HFF-Myc (cell line): Measurements from ENCODE around the gene KRTAP6-3.

Experiments used
- DNase-seq: peaks from one replicate; pipeline ENCODE4 v3.0.0-alpha.2; 2011; ENCODE audit warnings: low read depth; ENCODE audit errors: extremely low read depth
- H3K4me3 ChIP-seq: replicated peaks from 2 replicates; pipeline ENCODE4 v1.5.1; 2011; ENCODE audit warnings: low read depth, mild to moderate bottlenecking, control low read depth, low read length
- TF ChIP-seq, protein P1 (sequence below): IDR thresholded peaks from 2 replicates; pipeline ENCODE4 v1.5.1; 2012; ENCODE audit warnings: mild to moderate bottlenecking, low read depth, low read length, control low read depth; ENCODE audit errors: missing control alignments

The KRTAP6-3 gene

DNA sequence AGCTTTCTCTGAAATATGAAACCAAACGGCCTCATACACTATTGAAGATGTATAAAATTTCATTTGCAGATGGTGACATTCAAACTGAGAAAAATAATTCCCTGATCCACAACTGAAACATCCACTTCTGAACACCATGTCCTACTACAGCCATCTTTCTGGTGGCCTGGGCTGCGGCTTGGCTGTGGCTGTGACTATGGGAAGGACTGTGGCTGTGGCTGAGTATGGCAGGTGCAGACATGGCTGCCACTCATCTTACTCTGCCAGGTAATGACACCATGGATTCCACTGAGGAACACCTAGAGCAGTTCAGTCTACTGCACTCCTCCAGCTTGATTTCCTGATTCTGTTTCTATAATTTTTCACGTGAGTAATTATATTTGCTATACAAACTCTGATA, 28.3 kb downstream of the KRTAP6-3 start, which contains the start of gene KRTAP20-4:
Gene KRTAP20-4 (plus strand): TSS at position 106 of the 400 bp plus-strand sequence.
- TF ChIP-seq, protein P1, sequence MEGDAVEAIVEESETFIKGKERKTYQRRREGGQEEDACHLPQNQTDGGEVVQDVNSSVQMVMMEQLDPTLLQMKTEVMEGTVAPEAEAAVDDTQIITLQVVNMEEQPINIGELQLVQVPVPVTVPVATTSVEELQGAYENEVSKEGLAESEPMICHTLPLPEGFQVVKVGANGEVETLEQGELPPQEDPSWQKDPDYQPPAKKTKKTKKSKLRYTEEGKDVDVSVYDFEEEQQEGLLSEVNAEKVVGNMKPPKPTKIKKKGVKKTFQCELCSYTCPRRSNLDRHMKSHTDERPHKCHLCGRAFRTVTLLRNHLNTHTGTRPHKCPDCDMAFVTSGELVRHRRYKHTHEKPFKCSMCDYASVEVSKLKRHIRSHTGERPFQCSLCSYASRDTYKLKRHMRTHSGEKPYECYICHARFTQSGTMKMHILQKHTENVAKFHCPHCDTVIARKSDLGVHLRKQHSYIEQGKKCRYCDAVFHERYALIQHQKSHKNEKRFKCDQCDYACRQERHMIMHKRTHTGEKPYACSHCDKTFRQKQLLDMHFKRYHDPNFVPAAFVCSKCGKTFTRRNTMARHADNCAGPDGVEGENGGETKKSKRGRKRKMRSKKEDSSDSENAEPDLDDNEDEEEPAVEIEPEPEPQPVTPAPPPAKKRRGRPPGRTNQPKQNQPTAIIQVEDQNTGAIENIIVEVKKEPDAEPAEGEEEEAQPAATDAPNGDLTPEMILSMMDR, result no peak
- H3K4me3 ChIP-seq, result no peak within 1 kb of the TSS
- no peak for DNase-seq

DNA sequence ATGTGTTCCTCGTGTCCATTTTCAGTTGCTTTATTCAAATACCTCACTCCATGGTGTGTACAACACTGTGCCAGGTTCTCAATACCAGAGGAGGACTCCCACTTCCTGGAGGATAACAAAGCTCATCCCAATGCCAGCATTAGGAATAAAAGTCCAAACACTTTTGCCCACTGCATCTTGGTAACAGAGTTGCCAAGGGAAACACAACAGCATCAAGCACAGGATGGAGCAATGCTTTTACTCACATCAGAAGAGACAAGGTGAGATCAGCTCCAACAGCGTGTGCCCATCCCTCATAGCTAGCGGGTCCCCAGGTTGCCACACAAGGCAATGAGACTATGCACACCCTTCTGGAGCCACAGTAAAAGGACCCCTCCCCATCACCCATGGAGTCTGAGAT, 31.1 kb downstream of the KRTAP6-3 start:
- TF ChIP-seq, protein P1, result no peak
- H3K4me3 ChIP-seq, result no peak overlapping the region
- no peak for DNase-seq

DNA sequence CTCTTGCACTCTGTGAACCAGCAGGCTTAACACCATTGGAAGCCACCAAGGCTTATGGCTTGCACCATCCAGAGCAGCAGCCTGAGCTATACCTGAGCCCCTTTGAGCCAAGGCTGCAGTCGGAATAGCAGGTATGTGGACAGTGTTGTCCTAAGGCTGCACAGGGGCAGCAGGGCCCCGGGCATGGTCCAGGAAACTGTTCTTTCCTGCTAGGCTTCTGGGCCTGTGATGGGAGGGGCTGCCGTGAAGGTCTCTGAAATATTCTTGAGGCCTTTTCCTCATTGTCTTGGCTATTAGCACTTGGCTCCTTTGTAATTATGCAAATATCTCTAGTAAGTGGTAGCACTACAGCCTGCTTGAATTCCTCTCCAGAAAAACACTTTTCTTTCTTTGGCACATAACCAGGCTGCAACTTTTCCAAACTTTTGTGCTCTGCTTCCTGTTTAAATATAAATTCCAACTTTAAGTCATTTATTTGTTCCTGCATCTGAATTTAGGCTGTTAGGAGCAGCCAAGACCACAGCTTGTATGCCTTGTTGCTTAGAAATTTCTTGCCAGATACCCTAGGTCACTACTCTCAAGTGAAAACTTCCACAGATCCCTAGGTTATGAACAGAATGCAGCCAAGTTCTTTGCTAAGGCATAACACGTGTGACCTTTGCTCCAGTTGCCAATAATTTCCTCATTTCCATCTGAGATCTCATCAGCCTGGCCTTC, 33.4 kb downstream of the KRTAP6-3 start:
- H3K4me3 ChIP-seq, result no peak overlapping the region
- TF ChIP-seq, protein P1, result no peak
- no peak for DNase-seq

DNA sequence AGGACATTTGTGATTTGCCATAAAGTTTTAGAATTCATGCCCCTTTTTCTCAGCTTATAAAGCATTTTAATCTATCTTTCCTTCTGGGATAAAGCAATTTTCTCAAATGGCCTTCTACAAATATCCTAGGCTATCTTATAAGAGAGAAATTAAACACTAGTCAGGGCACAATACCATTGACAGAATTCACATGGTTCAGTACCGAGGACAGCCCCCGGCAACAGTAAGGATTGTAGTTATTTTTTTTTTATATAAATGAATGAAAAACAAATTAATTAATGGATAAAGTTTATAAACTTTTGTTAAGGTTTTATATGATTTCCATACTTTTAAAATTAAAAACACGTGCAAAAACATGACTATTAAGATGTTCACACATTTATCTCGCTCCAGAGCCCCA, 35.9 kb downstream of the KRTAP6-3 start:
- TF ChIP-seq, protein P1, result no peak
- no peak for DNase-seq
- H3K4me3 ChIP-seq, result no peak overlapping the region

DNA sequence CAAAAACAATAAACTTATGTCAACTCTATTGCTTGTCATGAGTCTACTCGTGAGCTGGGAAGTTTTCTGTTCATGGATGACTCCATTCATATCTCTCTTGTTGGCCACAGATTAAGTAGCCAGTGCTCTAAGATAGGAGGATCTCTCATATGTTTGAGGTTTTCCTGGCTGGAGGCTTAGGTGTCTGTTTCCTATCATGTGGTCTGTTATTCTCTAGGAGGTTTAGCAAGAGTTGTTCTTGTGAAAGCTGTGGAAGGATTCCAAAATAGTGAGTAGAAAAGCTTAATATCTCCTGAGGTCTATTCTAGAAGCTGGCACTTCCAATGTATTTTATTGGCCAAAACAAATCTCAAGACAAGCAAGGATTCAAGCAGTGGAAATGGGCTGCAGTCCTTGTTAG, 37.0 kb downstream of the KRTAP6-3 start:
- no peak overlapping the region for H3K4me3 ChIP-seq
- DNase-seq, result no peak
- TF ChIP-seq, protein P1, result no peak

DNA sequence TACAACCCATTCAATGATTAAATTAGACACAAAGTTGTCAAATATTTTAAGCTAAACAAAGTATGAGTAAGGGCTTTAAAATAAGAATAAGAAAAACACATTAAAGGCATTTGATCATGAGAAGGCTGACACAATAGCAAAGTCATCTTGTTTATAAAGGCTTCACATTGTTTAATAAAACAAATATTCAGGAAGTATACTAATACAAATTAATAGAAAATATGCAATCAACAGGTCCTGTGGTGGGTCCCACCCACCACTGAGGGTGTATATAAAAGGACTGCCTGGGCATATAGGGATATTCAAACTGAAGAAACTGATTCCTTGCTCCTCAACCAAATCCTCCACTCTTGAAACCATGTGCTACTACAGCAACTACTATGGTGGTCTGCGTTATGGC, 42.7 kb downstream of the KRTAP6-3 start, which contains the start of gene KRTAP20-2:
Gene KRTAP20-2 (plus strand): TSS at position 301 of the 400 bp plus-strand sequence. CDS start 58 bp downstream, at position 359.
- H3K4me3 ChIP-seq, result no peak within 1 kb of the TSS
- TF ChIP-seq, protein P1, result no peak
- no peak for DNase-seq
